C4-2B (cell line): ENCODE results near the gene AP1M1.

ENCODE experiments used
- H3K27ac ChIP-seq: fragments of 450-650 bp; 2 replicates; pipeline ENCODE4 v1.5.1; 2017
- CTCF ChIP-seq: fragments of 450-650 bp; conservative IDR thresholded peaks from 2 replicates; pipeline ENCODE4 v1.5.1; 2017; ENCODE audit warnings: mild to moderate bottlenecking
- ZFX ChIP-seq: fragments of 450-650 bp; IDR thresholded peaks from 2 replicates; pipeline ENCODE4 v1.6.1; 2017

AP1M1 gene

GRCh38 chr19:16222806-16223205, 25.1 kb downstream of the AP1M1 start:
- TF ChIP-seq ZFX (no peak), CTCF (no peak)
- no peak overlapping the region for H3K27ac ChIP-seq

GRCh38 chr19:16223746-16224145, 26.0 kb downstream of the AP1M1 start:
- no peak overlapping the region for H3K27ac ChIP-seq
- TF ChIP-seq CTCF, result no peak
- no peak for TF ChIP-seq ZFX

GRCh38 chr19:16224293-16225045, 26.8 kb downstream of the AP1M1 start:
- no peak for TF ChIP-seq ZFX
- TF ChIP-seq CTCF, result no peak
- H3K27ac ChIP-seq, result no peak overlapping the region

GRCh38 chr19:16225279-16226183, 27.8 kb downstream of the AP1M1 start:
- TF ChIP-seq ZFX, result no peak
- no peak for TF ChIP-seq CTCF
- H3K27ac ChIP-seq, result no peak overlapping the region

GRCh38 chr19:16226184-16226591, 28.5 kb downstream of the AP1M1 start:
- TF ChIP-seq ZFX (no peak), CTCF (no peak)
- no peak overlapping the region for H3K27ac ChIP-seq

- H3K27ac ChIP-seq, result no peak overlapping the region
- TF ChIP-seq CTCF, result no peak
- TF ChIP-seq ZFX, result no peak
Observed at GRCh38 chr19:16226878-16227836, 29.4 kb downstream of the AP1M1 start.
